ENCODE results near the gene BSPRY. TPM values are rescaled to one million over a fixed set of nuclear protein-coding genes. Genes with fewer than 3 reads are reported as not detected.

BSPRY gene
- total and polyA plus RNA-seq, 2 of the 13 experiments (the other 11 are each of a cell fraction or from before 2014, with no cell fraction given) = 0.09 to 0.26 TPM

GRCh38 chr9:113395000-113395861 is 45.9 kb downstream of the BSPRY start (continued):
- no peak for TF ChIP-seq ZNF407 (CRISPR knock-in tag; IDR thresholded peaks at IDR 0.05; ENCODE audit: not compliant biosample characterization)
- TF ChIP-seq ZBTB26 (CRISPR knock-in tag; IDR thresholded peaks at IDR 0.05; ENCODE audit: borderline replicate concordance) = peak; percentile 54; the same call in 1 of the 2 replicates
- TF ChIP-seq NFYC (CRISPR knock-in tag; IDR thresholded peaks at IDR 0.05) = no peak
- TF ChIP-seq ZNF782 (CRISPR knock-in tag; IDR thresholded peaks at IDR 0.05; ENCODE audit: borderline replicate concordance) = no peak
- no peak for TF ChIP-seq HINFP (CRISPR knock-in tag; IDR thresholded peaks at IDR 0.05; ENCODE audit: low read depth)
- no peak for TF ChIP-seq ZBTB8A (CRISPR knock-in tag; IDR thresholded peaks at IDR 0.05; ENCODE audit: borderline replicate concordance, low read depth)
- 0 out of 2 replicates have a peak, but pooled peaks have one; percentile 30 for TF ChIP-seq HIVEP1 (CRISPR knock-in tag; IDR thresholded peaks at IDR 0.05)
- no peak for TF ChIP-seq NFE2L2 (IDR thresholded peaks at IDR 0.05; ENCODE audit: low read length)
- TF ChIP-seq MYNN (CRISPR knock-in tag; IDR thresholded peaks at IDR 0.05; ENCODE audit: low read depth) = no peak
- TF ChIP-seq SMARCE1 (IDR thresholded peaks at IDR 0.05; ENCODE audit: borderline replicate concordance) = no peak
- peak; percentile 58; the same call in 1 of the 2 replicates for TF ChIP-seq ZNF350 (CRISPR knock-in tag; IDR thresholded peaks at IDR 0.05; ENCODE audit: borderline replicate concordance, low read depth)
- TF ChIP-seq ZNF225 (CRISPR knock-in tag; IDR thresholded peaks at IDR 0.05) = no peak; the same call in 1 of the 2 replicates
- peak; percentile 51; the same call in 1 of the 2 replicates for TF ChIP-seq ZNF556 (CRISPR knock-in tag; IDR thresholded peaks at IDR 0.05; ENCODE audit: borderline replicate concordance)
- peak; percentile 90 for TF ChIP-seq SKI (IDR thresholded peaks at IDR 0.05; ENCODE audit: partially characterized antibody)
- no peak for TF ChIP-seq ZNF652 (CRISPR knock-in tag; IDR thresholded peaks at IDR 0.05; ENCODE audit: borderline replicate concordance, low read depth)
- TF ChIP-seq KMT2B (CRISPR knock-in tag; IDR thresholded peaks at IDR 0.05) = no peak
- no peak for TF ChIP-seq GABPA (IDR thresholded peaks at IDR 0.05; ENCODE audit: low read depth, low read length)
- peak; percentile 39; the same call in 1 of the 2 replicates for TF ChIP-seq GABPA (CRISPR knock-in tag; IDR thresholded peaks at IDR 0.05; ENCODE audit: low read depth)
